CD4-positive, alpha-beta T cell (primary cell): ENCODE measurements around the gene ROCK2. TPM values are rescaled to one million over a fixed set of nuclear protein-coding genes. Genes with fewer than 3 reads are reported as not detected.
A peak's percentile ranks its signal among the peaks of the same experiment; 100 is the strongest.

Experiments
- ATAC-seq: fragments of 200-7000 bp; cut with Tn5 transposase; one replicate; pipeline ENCODE4 v1.10.0; 2022; ENCODE audit warnings: mild to moderate bottlenecking; ENCODE audit not compliant: poor library complexity
- CTCF ChIA-PET: fragments of 350-600 bp; sonication (Branson Sonifier 250); formaldehyde crosslinking; loops from one replicate; lab custom pipeline; 2021; ENCODE audit warnings: antibody characterized with exemption, inconsistent platforms; lab: Charles Lee
- POLR2A ChIA-PET: fragments of 350-600 bp; sonication (Branson Sonifier 250); formaldehyde crosslinking; loops from one replicate; lab custom pipeline; 2021; ENCODE audit warnings: antibody characterized with exemption, inconsistent platforms; lab: Charles Lee
- DNase-seq, 14 experiments: peaks; one replicate each; pipeline ENCODE4 v3.0.0-alpha.2; 2013 to 2020; ENCODE audit warnings: mixed read lengths in 2 of 14
- H3K27ac ChIP-seq, 2 donors: one replicate each; pipeline versions ENCODE4 v1.5.1 to v1.7.0; 2013; ENCODE audit warnings: low read length in 2 of 2, low read depth in 1 of 2, mild to moderate bottlenecking in 1 of 2
- H3K27me3 ChIP-seq, 2 experiments: 1 replicate in 1 of 2; 2 replicates in 1 of 2; pipeline versions ENCODE4 v1.6.1 to v1.7.0; 2013; ENCODE audit warnings: low read length in 2 of 2, control low read depth in 1 of 2, mild to moderate bottlenecking in 1 of 2, moderate library complexity in 1 of 2; ENCODE audit not compliant: insufficient read depth in 2 of 2, control insufficient read depth in 1 of 2
- H3K36me3 ChIP-seq: one replicate; pipeline ENCODE4 v1.6.1; 2013; ENCODE audit warnings: low read length, control low read depth; ENCODE audit not compliant: insufficient read depth
- H3K4me1 ChIP-seq: one replicate; pipeline ENCODE4 v1.6.1; 2013; ENCODE audit warnings: low read length, control low read depth; ENCODE audit not compliant: insufficient read depth
- H3K4me3 ChIP-seq: one replicate; pipeline ENCODE4 v1.5.1; 2013; ENCODE audit warnings: mild to moderate bottlenecking, low read length, moderate library complexity
- H3K9me3 ChIP-seq, 2 experiments: 1 replicate in 1 of 2; 2 replicates in 1 of 2; pipeline versions ENCODE4 v1.6.1 to v1.7.0; 2013; ENCODE audit warnings: low read length in 2 of 2, mild to moderate bottlenecking in 2 of 2, control low read depth in 1 of 2, moderate library complexity in 1 of 2; ENCODE audit not compliant: control insufficient read depth in 1 of 2, insufficient read depth in 1 of 2
- H3K27ac Mint-ChIP-seq: one replicate; pipeline ENCODE4 v1.8.0; 2020; ENCODE audit warnings: mixed read lengths
- H3K27me3 Mint-ChIP-seq: one replicate; pipeline ENCODE4 v1.8.0; 2021; ENCODE audit warnings: mixed read lengths
- H3K36me3 Mint-ChIP-seq: one replicate; pipeline ENCODE4 v1.8.0; 2021; ENCODE audit warnings: low read depth, mixed read lengths
- H3K4me1 Mint-ChIP-seq: one replicate; pipeline ENCODE4 v1.8.0; 2021; ENCODE audit warnings: low read depth, mixed read lengths
- H3K4me3 Mint-ChIP-seq: one replicate; pipeline ENCODE4 v1.8.0; 2020; ENCODE audit warnings: mild to moderate bottlenecking, mixed read lengths
- H3K9me3 Mint-ChIP-seq: one replicate; pipeline ENCODE4 v1.8.0; 2020; ENCODE audit warnings: mixed read lengths
- intact Hi-C, 2 experiments: fragments of 100-400 bp; cut with DNase I in 1 of 2; cut with micrococcal nuclease in 1 of 2; formaldehyde crosslinking; loops; one replicate each; pipeline versions ENCODE4 v1.15.1 to v1.9.0; 2023 to 2025; cut with DNase I, micrococcal nuclease
- total RNA-seq, 174 experiments: library from RNA in 2 of 174; stranded (reverse) in 2 of 174; gene quantifications; one replicate each; pipeline ENCODE4 v1.2.3 and lab custom pipeline; 2021 to 2026
- TF ChIP-seq, protein P1 (sequence below): fragments of 200-600 bp; IDR thresholded peaks from one replicate; pipeline ENCODE4 v1.8.0; 2022; ENCODE audit warnings: antibody characterized with exemption, mild to moderate bottlenecking

The ROCK2 gene
- total RNA-seq, 2 experiments from 2014 or later = 6.9 to 9.4 TPM

DNA sequence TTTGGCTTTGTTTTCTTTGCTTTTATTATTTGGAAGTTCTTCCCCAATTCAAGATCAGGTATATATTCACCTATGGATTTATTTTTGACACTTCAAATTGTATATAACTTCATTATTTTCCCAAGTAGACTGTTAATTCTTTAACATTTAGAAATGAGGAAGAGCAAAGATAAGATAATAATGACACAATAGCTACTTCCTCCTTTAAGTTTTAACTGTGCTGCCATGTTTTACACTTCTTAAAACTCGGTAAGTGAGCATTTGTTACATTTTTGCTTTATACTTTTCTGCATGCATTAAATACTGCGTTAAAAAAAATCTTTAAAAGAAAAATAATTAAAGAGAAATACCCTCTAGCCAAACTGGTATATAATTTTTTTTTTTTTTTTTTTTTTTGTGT, 156.7 kb downstream of the ROCK2 start:
- no peak overlapping the region for H3K27ac Mint-ChIP-seq

DNA sequence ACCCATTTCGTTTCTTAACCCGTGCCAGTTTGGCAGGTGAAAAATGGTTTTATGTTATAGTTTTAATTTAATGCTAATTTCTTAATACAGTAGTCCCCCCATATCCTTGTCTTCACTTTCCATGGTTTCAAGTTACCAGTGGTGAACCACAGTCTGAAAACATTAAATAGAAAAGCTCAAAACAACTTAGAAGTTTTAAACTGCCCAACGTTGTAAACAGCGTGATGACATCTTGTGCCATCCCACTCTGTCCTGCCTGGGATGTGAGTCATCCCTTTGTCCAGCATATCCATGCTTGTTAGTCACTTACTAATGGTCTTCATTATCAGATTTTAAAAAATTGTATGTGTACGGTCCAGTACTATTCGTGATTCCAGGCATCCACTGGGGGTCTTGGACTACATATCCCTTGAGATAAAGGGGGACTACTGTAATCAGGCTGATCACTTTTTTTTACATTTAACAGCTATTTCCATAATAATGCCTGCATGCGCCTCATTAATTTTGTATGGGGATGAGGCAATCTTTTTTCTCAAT, 157.3 kb downstream of the ROCK2 start:
- Histone ChIP-seq H3K9me3 (no peaks in the 10 kb centered on the region), H3K27me3 (no peaks in the 10 kb centered on the region), H3K27ac (no peak overlapping the region), H3K36me3 (peaks cover 18% of the 10 kb centered on the region), H3K4me3 (no peak overlapping the region), H3K4me1 (no peaks in the 10 kb centered on the region)
- POLR2A ChIA-PET = interaction anchor here (0.5 kb wide), 1 partner anchor 280 kb away, joined by 3 read pairs; no protein-coding TSS in a partner anchor
- Mint-ChIP-seq H3K9me3 (no peaks in the 10 kb centered on the region), H3K4me3 (no peak overlapping the region), H3K27ac (no peak overlapping the region), H3K4me1 (no peaks in the 10 kb centered on the region), H3K36me3 (peaks cover 71% of the 10 kb centered on the region), H3K27me3 (no peaks in the 10 kb centered on the region)
- no peak for ATAC-seq
- intact Hi-C loops = no loop called here
- DNase-seq = peak in 2 of 14 experiments; percentile 10 to 26
- TF ChIP-seq, protein P1, sequence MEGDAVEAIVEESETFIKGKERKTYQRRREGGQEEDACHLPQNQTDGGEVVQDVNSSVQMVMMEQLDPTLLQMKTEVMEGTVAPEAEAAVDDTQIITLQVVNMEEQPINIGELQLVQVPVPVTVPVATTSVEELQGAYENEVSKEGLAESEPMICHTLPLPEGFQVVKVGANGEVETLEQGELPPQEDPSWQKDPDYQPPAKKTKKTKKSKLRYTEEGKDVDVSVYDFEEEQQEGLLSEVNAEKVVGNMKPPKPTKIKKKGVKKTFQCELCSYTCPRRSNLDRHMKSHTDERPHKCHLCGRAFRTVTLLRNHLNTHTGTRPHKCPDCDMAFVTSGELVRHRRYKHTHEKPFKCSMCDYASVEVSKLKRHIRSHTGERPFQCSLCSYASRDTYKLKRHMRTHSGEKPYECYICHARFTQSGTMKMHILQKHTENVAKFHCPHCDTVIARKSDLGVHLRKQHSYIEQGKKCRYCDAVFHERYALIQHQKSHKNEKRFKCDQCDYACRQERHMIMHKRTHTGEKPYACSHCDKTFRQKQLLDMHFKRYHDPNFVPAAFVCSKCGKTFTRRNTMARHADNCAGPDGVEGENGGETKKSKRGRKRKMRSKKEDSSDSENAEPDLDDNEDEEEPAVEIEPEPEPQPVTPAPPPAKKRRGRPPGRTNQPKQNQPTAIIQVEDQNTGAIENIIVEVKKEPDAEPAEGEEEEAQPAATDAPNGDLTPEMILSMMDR = no peak
- CTCF ChIA-PET = interaction anchor here (1.3 kb wide), 1 partner anchor 54 kb away, joined by 3 read pairs; no protein-coding TSS in a partner anchor

More for the DNA sequence above, 156.7 kb downstream of the ROCK2 start:
- ChIA-PET POLR2A (interaction anchor here (0.5 kb wide), 1 partner anchor 279 kb away, joined by 3 read pairs; no protein-coding TSS in a partner anchor), CTCF (interaction anchor here (1.3 kb wide), 1 partner anchor 53 kb away, joined by 3 read pairs; no protein-coding TSS in a partner anchor)
- Mint-ChIP-seq H3K4me1 (no peaks in the 10 kb centered on the region), H3K27me3 (no peaks in the 10 kb centered on the region), H3K4me3 (no peak overlapping the region), H3K9me3 (no peaks in the 10 kb centered on the region), H3K36me3 (peaks cover 72% of the 10 kb centered on the region)
- H3K9me3 ChIP-seq = no peaks in the 10 kb centered on the region
- TF ChIP-seq, protein P1 = no peak
- DNase-seq (no peak), ATAC-seq (no peak)
- intact Hi-C loops = no loop called here
- no peaks in the 10 kb centered on the region for H3K27me3 ChIP-seq
- no peaks in the 10 kb centered on the region for H3K4me1 ChIP-seq
- H3K4me3 ChIP-seq = no peak overlapping the region
- no peak overlapping the region for H3K27ac ChIP-seq
- peaks cover 23% of the 10 kb centered on the region for H3K36me3 ChIP-seq

DNA sequence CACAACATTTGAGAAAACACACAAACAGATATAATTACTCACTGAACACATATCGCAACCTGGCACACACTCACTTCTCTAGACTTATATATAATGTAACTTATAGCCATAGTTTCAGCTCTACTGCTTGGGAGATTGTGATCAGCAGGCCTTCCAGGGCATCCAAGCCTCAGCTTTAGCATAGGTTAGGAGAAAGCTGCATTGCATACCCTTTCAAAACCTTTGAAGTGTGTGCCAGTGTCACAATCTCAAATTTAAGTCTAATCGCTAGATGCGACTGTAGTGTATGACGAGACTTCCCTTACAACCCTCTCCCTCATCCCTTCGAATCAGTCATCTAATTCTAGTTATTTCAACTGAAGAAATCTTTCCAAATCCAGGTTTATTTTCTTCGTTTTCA, 158.3 kb downstream of the ROCK2 start:
- TF ChIP-seq, protein P1 = no peak
- CTCF ChIA-PET = no interaction called here
- intact Hi-C loops = no loop called here
- Mint-ChIP-seq H3K9me3 (no peaks in the 10 kb centered on the region), H3K27ac (no peak overlapping the region), H3K4me3 (no peak overlapping the region), H3K4me1 (no peaks in the 10 kb centered on the region), H3K36me3 (peaks cover 64% of the 10 kb centered on the region), H3K27me3 (no peaks in the 10 kb centered on the region)
- no peak overlapping the region for H3K4me3 ChIP-seq
- no peak overlapping the region for H3K27ac ChIP-seq
- ATAC-seq (no peak), DNase-seq (no peak)
- POLR2A ChIA-PET = no interaction called here
- no peaks in the 10 kb centered on the region for H3K9me3 ChIP-seq
- H3K4me1 ChIP-seq = no peaks in the 10 kb centered on the region
- peaks cover 12% of the 10 kb centered on the region for H3K36me3 ChIP-seq
- H3K27me3 ChIP-seq = no peaks in the 10 kb centered on the region
